ENCODE data around the gene SGPL1. TPM values are rescaled to one million over a fixed set of nuclear protein-coding genes. Genes with fewer than 3 reads are reported as not detected.

SGPL1 gene
- total RNA-seq, 1 experiment from 2014 or later, result 127 TPM

GRCh38 chr10:70812814-70813213 lies 2.9 kb upstream of the SGPL1 start:
- no peak for DNase-seq
- ChIA-PET CTCF (no interaction called here), POLR2A (no interaction called here)
- Mint-ChIP-seq H3K36me3 (ENCODE audit: insufficient read depth, unreplicated experiment) (peaks cover 17% of the 10 kb centered on the region), H3K4me1 (ENCODE audit: low read depth, unreplicated experiment) (peaks cover 15% of the 10 kb centered on the region), H3K9me3 (ENCODE audit: unreplicated experiment) (peaks cover 9% of the 10 kb centered on the region), H3K27me3 (ENCODE audit: insufficient read depth, unreplicated experiment) (no peaks in the 10 kb centered on the region), H3K4me3 (ENCODE audit: unreplicated experiment) (no peak overlapping the region), H3K27ac (ENCODE audit: unreplicated experiment) (no peak overlapping the region)
- no TSS peak for BruUV-seq (replicated peaks)
- intact Hi-C loops (cut with micrococcal nuclease; ENCODE audit: unreplicated experiment), result loop anchor here (10.0 kb wide), 2 partner anchors 182 to 392 kb away; no protein-coding TSS in a partner anchor
- no peaks in the 10 kb centered on the region for H3K36me3 ChIP-seq (ENCODE audit: control insufficient read depth, insufficient read depth, low read length)
- 0 out of 2 replicates have a peak, but pooled peaks cover 5% of the 10 kb centered on the region for H3K4me1 ChIP-seq
- no peaks in the 10 kb centered on the region for H3K9me3 ChIP-seq
- no peak overlapping the region for H3K4me3 ChIP-seq (ENCODE audit: low read depth, low read length)
- TF ChIP-seq, protein P1, sequence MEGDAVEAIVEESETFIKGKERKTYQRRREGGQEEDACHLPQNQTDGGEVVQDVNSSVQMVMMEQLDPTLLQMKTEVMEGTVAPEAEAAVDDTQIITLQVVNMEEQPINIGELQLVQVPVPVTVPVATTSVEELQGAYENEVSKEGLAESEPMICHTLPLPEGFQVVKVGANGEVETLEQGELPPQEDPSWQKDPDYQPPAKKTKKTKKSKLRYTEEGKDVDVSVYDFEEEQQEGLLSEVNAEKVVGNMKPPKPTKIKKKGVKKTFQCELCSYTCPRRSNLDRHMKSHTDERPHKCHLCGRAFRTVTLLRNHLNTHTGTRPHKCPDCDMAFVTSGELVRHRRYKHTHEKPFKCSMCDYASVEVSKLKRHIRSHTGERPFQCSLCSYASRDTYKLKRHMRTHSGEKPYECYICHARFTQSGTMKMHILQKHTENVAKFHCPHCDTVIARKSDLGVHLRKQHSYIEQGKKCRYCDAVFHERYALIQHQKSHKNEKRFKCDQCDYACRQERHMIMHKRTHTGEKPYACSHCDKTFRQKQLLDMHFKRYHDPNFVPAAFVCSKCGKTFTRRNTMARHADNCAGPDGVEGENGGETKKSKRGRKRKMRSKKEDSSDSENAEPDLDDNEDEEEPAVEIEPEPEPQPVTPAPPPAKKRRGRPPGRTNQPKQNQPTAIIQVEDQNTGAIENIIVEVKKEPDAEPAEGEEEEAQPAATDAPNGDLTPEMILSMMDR (IDR thresholded peaks at IDR 0.05; ENCODE audit: insufficient read depth in 1 of 2, low read depth in 1 of 2, low read length in 1 of 2, severe bottlenecking in 1 of 2, unreplicated experiment in 1 of 2), result no peak
- no peaks in the 10 kb centered on the region for H3K27me3 ChIP-seq (replicated peaks; ENCODE audit: control insufficient read depth, insufficient read depth, low read length)

DNA sequence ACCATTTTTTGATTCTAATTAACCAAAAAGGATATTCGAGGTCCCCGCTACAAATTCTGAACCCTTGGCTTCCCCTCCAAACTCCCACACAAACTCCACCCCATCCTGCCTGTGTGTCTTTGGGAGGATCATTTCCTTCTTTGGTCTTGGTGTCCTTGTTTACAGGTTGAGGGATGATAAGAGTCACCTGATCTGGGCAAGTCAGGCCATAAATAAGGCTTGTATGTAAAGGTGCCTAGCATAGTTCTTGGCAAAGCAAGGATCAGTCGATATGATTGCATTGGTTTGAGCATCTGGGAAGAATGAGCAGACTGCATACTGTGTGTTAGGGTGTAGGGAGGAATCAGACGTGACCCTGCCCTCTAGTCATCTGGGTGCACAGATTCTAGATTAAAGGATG lies 1.6 kb upstream of the SGPL1 start:
- no peak for DNase-seq
- Mint-ChIP-seq H3K4me1 (ENCODE audit: low read depth, unreplicated experiment) (peaks cover 13% of the 10 kb centered on the region), H3K9me3 (ENCODE audit: unreplicated experiment) (peaks cover under 1% of the 10 kb centered on the region), H3K27me3 (ENCODE audit: insufficient read depth, unreplicated experiment) (no peaks in the 10 kb centered on the region), H3K36me3 (ENCODE audit: insufficient read depth, unreplicated experiment) (peaks cover 30% of the 10 kb centered on the region), H3K27ac (ENCODE audit: unreplicated experiment) (no peak overlapping the region), H3K4me3 (ENCODE audit: unreplicated experiment) (no peak overlapping the region)
- H3K4me3 ChIP-seq (ENCODE audit: low read depth, low read length), result no peak overlapping the region
- BruUV-seq (replicated peaks), result no TSS peak
- no peaks in the 10 kb centered on the region for H3K27me3 ChIP-seq (replicated peaks; ENCODE audit: control insufficient read depth, insufficient read depth, low read length)
- POLR2A ChIA-PET, result no interaction called here
- CTCF ChIA-PET, result no interaction called here
- TF ChIP-seq, protein P1 (IDR thresholded peaks at IDR 0.05; ENCODE audit: insufficient read depth in 1 of 2, low read depth in 1 of 2, low read length in 1 of 2, severe bottlenecking in 1 of 2, unreplicated experiment in 1 of 2), result no peak
- 0 out of 2 replicates have a peak, but pooled peaks cover 5% of the 10 kb centered on the region for H3K4me1 ChIP-seq
- no peaks in the 10 kb centered on the region; the same call in 1 of the 2 replicates for H3K36me3 ChIP-seq (ENCODE audit: control insufficient read depth, insufficient read depth, low read length)
- intact Hi-C loops (cut with micrococcal nuclease; ENCODE audit: unreplicated experiment), result loop anchor here (2.0 to 10.0 kb wide), 3 partner anchors 181 to 391 kb away; no protein-coding TSS in a partner anchor
- no peaks in the 10 kb centered on the region for H3K9me3 ChIP-seq

DNA sequence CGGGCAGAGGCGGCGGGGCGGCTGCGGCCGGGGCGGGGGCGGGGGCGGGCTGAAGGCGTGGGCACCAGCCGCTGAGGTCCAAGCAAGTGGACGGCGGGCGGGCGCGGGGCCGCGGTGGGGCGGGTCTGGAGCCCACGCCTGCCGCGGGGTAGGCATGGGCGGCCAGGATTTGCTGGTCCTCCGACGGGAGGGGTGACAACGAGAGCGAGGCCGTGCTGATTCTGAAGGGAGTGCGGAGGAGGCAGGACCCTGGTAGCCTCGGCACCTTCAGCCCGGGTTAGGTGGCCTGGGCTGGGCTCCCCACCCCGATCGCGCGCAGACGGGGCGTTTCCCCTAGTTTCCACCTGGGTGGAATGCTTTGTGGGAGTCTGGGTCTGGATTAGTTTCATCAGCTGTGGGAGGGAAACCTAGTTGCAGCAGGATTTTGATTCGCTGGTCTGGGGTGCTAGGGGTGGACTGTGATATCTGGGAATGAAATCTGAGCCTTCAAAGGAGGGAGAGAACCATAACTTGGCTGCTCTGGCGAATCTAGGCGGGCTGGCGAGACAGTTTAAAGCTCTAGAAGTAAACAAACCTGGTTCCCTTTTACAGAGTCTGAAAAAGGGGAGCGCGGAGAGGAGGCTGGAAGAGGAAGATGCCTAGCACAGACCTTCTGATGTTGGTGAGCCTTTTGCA lies 609 bp downstream of the SGPL1 start:
- Mint-ChIP-seq H3K4me3 (ENCODE audit: unreplicated experiment) (peak overlapping the region; percentile 96), H3K27me3 (ENCODE audit: insufficient read depth, unreplicated experiment) (no peaks in the 10 kb centered on the region), H3K36me3 (ENCODE audit: insufficient read depth, unreplicated experiment) (peaks cover 38% of the 10 kb centered on the region), H3K27ac (ENCODE audit: unreplicated experiment) (peak overlapping the region; percentile 89), H3K4me1 (ENCODE audit: low read depth, unreplicated experiment) (peaks cover 7% of the 10 kb centered on the region), H3K9me3 (ENCODE audit: unreplicated experiment) (no peaks in the 10 kb centered on the region)
- DNase-seq, result peak; percentile 87 to 91
- ChIA-PET CTCF (interaction anchor here (0.8 to 1.6 kb wide), 2 partner anchors 29 to 71 kb away, joined by 3 to 4 read pairs; no protein-coding TSS in a partner anchor), POLR2A (interaction anchor here (0.7 to 1.4 kb wide), 3 partner anchors 56 to 72 kb away, joined by 3 to 7 read pairs (median 5); partner anchors contain the start of gene PCBD1)
- Histone ChIP-seq H3K9me3 (no peaks in the 10 kb centered on the region), H3K4me1 (peaks cover 10% of the 10 kb centered on the region), H3K4me3 (ENCODE audit: low read depth, low read length) (peak overlapping the region; percentile 93), H3K36me3 (ENCODE audit: control insufficient read depth, insufficient read depth, low read length) (peaks cover 4% of the 10 kb centered on the region), H3K27me3 (replicated peaks; ENCODE audit: control insufficient read depth, insufficient read depth, low read length) (no peaks in the 10 kb centered on the region)
- BruUV-seq (replicated peaks), result no TSS peak
- intact Hi-C loops (cut with micrococcal nuclease; ENCODE audit: unreplicated experiment), result loop anchor here (2.0 to 10.0 kb wide), 3 partner anchors 28 to 388 kb away; no protein-coding TSS in a partner anchor
- TF ChIP-seq, protein P1 (IDR thresholded peaks at IDR 0.05; ENCODE audit: insufficient read depth in 1 of 2, low read depth in 1 of 2, low read length in 1 of 2, severe bottlenecking in 1 of 2, unreplicated experiment in 1 of 2), result no peak

All from Caco-2 (cell line).